Right atrium auricular region (tissue), 2 donors: Measurements from ENCODE around the gene JADE1. TPM values are rescaled to one million over a fixed set of nuclear protein-coding genes. Genes with fewer than 3 reads are reported as not detected.

ENCODE experiments used
- DNase-seq: peaks from one replicate; pipeline ENCODE4 v3.0.0-alpha.2; 2019; ENCODE audit warnings: low spot score
- H3K27ac ChIP-seq, 2 donors: fragments of 200-600 bp; sonication (generic); 1 replicate in 1 of 2; 2 replicates in 1 of 2; pipeline ENCODE4 v1.5.1; 2016 to 2019
- H3K27me3 ChIP-seq, 2 donors: fragments of 200-600 bp; sonication (generic); one replicate each; pipeline versions ENCODE4 v1.5.1 to v1.6.0; 2017 to 2019
- H3K36me3 ChIP-seq: fragments of 200-600 bp; sonication (generic); one replicate; pipeline ENCODE4 v1.5.1; 2016
- H3K4me1 ChIP-seq, 2 donors: fragments of 200-600 bp; sonication (generic); one replicate each; pipeline versions ENCODE4 v1.5.1 to v1.6.0; 2017 to 2019
- H3K4me3 ChIP-seq, 2 donors: fragments of 200-600 bp; sonication (generic); 1 replicate in 1 of 2; 2 replicates in 1 of 2; pipeline ENCODE4 v1.5.1; 2017 to 2019; ENCODE audit warnings: mild to moderate bottlenecking in 1 of 2, moderate library complexity in 1 of 2
- H3K9me3 ChIP-seq, 2 donors: fragments of 200-600 bp; sonication (generic); one replicate each; pipeline ENCODE4 v1.5.1; 2019
- total RNA-seq, 2 donors: library from RNA; depleted of rRNA; stranded (reverse); fragments of >200 nt; gene quantifications; one replicate each; pipeline ENCODE4 v1.1.0, GENCODE V29; 2016
- TF ChIP-seq, protein P1 (sequence below), 2 donors: fragments of 200-600 bp; sonication (generic); IDR thresholded peaks; one replicate each; pipeline ENCODE4 v1.5.1; 2019; ENCODE audit warnings: antibody characterized with exemption in 2 of 2

Gene JADE1
- total RNA-seq, 2 donors from 2014 or later, result 15.4 to 34.5 TPM

DNA sequence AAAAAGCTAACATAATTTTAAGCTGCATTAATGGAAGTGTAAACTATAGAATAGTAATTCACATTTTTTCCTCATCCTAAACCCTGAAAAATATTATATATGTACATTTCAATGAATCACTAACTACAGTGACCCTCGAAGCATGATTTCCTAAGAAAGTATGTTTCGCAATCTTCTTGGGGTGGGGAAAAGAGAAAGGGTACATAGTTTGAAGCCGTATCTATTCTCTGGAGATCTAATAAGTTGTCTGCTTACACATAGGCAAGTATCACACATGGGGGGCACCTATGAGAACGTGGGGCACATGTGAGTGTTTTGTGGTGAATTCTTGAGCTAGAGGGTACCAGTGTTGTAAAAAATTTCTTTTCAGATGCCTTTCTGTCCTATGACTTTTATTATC is 71.2 kb downstream of the JADE1 start:
- no peak for DNase-seq
- TF ChIP-seq, protein P1, sequence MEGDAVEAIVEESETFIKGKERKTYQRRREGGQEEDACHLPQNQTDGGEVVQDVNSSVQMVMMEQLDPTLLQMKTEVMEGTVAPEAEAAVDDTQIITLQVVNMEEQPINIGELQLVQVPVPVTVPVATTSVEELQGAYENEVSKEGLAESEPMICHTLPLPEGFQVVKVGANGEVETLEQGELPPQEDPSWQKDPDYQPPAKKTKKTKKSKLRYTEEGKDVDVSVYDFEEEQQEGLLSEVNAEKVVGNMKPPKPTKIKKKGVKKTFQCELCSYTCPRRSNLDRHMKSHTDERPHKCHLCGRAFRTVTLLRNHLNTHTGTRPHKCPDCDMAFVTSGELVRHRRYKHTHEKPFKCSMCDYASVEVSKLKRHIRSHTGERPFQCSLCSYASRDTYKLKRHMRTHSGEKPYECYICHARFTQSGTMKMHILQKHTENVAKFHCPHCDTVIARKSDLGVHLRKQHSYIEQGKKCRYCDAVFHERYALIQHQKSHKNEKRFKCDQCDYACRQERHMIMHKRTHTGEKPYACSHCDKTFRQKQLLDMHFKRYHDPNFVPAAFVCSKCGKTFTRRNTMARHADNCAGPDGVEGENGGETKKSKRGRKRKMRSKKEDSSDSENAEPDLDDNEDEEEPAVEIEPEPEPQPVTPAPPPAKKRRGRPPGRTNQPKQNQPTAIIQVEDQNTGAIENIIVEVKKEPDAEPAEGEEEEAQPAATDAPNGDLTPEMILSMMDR (IDR thresholded peaks at IDR 0.05), result no peak
- Histone ChIP-seq H3K27me3 (no peaks in the 10 kb centered on the region), H3K36me3 (no peaks in the 10 kb centered on the region), H3K27ac (no peak overlapping the region), H3K4me1 (no peaks in the 10 kb centered on the region), H3K4me3 (no peak overlapping the region), H3K9me3 (no peaks in the 10 kb centered on the region)

DNA sequence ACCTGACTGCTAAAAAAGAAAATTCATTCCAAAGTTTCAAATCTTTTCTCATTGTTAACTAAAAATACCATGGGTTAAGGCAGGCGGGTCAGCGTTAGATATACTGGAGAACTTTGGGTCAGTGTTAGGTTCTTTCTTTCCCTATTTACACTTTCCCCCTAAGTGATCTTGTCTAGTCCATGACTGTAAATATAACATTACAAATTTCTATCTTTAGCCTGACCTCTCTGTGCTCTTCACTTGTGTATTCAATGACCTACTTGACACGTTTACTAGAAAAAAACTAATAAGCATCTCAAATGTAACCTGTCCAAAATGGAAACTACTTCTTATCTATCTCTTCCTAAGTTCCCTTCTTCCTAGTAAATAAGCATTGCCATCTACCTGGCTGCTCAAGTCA is 95.3 kb downstream of the JADE1 start:
- TF ChIP-seq, protein P1 (IDR thresholded peaks at IDR 0.05), result no peak
- Histone ChIP-seq H3K27me3 (no peaks in the 10 kb centered on the region), H3K9me3 (no peaks in the 10 kb centered on the region)

DNA sequence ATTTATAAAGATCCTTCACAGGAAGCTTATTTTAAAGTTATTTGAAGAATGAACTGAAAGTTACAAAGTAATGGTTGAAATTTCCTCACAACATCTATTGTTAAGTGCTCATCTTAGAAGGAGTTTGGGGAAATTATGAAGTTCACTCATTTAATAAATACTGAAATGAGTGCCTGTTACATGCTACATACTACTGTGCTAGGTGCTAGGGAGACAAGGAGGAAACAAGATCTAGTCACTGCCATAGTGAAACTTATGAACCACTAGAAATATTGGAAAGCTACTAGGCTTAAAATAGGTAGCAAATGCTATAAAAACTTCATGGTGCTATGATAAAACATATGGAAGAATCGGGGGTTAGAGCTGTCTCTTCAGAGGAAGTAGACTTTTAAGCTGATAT is 97.1 kb downstream of the JADE1 start:
- TF ChIP-seq, protein P1 (IDR thresholded peaks at IDR 0.05), result no peak
- H3K27me3 ChIP-seq, result no peaks in the 10 kb centered on the region
- H3K9me3 ChIP-seq, result no peaks in the 10 kb centered on the region
- H3K4me3 ChIP-seq, result no peak overlapping the region
- no peak overlapping the region for H3K27ac ChIP-seq
- DNase-seq, result no peak
- no peaks in the 10 kb centered on the region for H3K4me1 ChIP-seq
- no peaks in the 10 kb centered on the region for H3K36me3 ChIP-seq

More for the DNA sequence above, 95.3 kb downstream of the JADE1 start:
- DNase-seq, result no peak
- Histone ChIP-seq H3K27ac (no peak overlapping the region), H3K36me3 (no peaks in the 10 kb centered on the region), H3K4me1 (no peaks in the 10 kb centered on the region), H3K4me3 (no peak overlapping the region)

DNA sequence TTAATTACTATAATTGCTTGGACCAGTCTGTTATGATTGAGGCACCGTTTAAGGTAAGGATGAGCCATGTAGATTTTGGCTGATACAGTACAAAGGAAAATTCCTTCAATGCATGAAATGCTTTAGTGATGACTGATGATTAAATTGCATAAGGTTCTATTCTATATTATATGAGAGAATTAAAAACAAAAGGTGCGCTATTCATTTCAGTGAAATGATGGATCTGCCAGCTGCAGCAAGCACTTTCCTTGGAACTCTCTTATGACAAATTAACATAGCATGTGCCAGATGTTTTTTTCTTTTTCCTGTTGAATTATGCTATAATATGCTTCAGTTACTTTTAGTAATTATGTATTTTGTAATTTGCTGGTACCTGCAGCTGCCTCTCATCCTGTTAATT is 98.5 kb downstream of the JADE1 start:
- Histone ChIP-seq H3K27me3 (no peaks in the 10 kb centered on the region), H3K4me1 (no peaks in the 10 kb centered on the region), H3K4me3 (no peak overlapping the region), H3K27ac (no peak overlapping the region), H3K9me3 (no peaks in the 10 kb centered on the region), H3K36me3 (no peaks in the 10 kb centered on the region)
- no peak for DNase-seq
- TF ChIP-seq, protein P1 (IDR thresholded peaks at IDR 0.05), result no peak

DNA sequence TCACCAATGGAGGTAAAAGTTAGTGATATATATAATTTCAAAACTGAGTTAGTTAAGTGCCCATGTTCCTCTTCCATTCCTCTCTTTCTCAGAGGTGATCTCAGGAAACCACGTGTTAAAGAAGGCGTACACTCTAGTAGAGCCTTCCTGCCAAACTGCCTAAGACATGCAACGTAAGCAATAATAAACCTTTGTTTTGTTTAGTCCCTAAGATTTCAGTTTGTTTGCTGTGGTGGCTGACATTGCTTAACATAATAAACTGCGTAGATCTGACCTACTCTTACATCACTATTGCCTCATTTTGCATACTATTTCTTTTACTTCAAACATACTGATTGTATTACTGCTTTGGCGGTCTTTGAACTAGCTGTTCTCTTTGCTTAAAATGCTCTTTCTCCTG is 99.2 kb downstream of the JADE1 start:
- no peak for DNase-seq
- no peaks in the 10 kb centered on the region for H3K36me3 ChIP-seq
- H3K27me3 ChIP-seq, result no peaks in the 10 kb centered on the region
- no peak overlapping the region for H3K27ac ChIP-seq
- H3K9me3 ChIP-seq, result no peaks in the 10 kb centered on the region
- no peaks in the 10 kb centered on the region for H3K4me1 ChIP-seq
- H3K4me3 ChIP-seq, result no peak overlapping the region
- TF ChIP-seq, protein P1 (IDR thresholded peaks at IDR 0.05), result no peak

DNA sequence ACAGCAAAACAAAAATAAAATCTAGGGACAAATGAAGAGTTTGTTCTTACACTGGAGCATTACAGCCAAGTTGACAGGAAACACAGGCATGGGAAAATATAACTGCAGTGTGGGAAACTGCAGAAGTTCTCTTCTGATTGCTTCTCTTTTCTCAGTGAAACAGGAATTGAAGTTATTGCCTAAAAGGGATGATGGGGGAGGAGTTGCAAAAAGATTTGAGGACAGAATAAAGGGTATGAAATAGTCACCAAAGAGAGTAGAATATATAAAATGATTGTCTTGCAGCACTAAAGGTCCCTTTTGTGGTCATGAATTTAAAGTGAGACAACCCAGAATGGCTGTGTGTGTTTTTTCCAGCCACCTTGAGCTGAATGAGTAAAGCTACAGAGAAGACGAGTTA is 103.7 kb downstream of the JADE1 start:
- no peaks in the 10 kb centered on the region for H3K36me3 ChIP-seq
- H3K27ac ChIP-seq, result no peak overlapping the region
- DNase-seq, result no peak
- H3K27me3 ChIP-seq, result no peaks in the 10 kb centered on the region
- TF ChIP-seq, protein P1 (IDR thresholded peaks at IDR 0.05), result no peak
- no peaks in the 10 kb centered on the region for H3K9me3 ChIP-seq
- H3K4me1 ChIP-seq, result no peaks in the 10 kb centered on the region
- no peak overlapping the region for H3K4me3 ChIP-seq
